HFFc6 (cell line): ENCODE measurements around the gene TUBB8. TPM values are rescaled to one million over a fixed set of nuclear protein-coding genes. Genes with fewer than 3 reads are reported as not detected.

Source experiments
- DNase-seq: peaks from one replicate; pipeline ENCODE4 v3.0.0-alpha.2; 2018
- H3K27ac Mint-ChIP-seq: 2 replicates; pipeline ENCODE4 v1.8.0; 2020; ENCODE audit warnings: mild to moderate bottlenecking, mixed read lengths
- H3K27me3 Mint-ChIP-seq: 2 replicates; pipeline ENCODE4 v1.8.0; 2021; ENCODE audit warnings: mild to moderate bottlenecking, moderate library complexity, mixed read lengths; ENCODE audit not compliant: insufficient read depth
- H3K36me3 Mint-ChIP-seq: 2 replicates; pipeline ENCODE4 v1.8.0; 2021; ENCODE audit warnings: low read depth, mixed read lengths
- H3K4me1 Mint-ChIP-seq: 2 replicates; pipeline ENCODE4 v1.8.0; 2020; ENCODE audit warnings: low read depth, mixed read lengths
- H3K4me3 Mint-ChIP-seq: 2 replicates; pipeline ENCODE4 v1.8.0; 2020; ENCODE audit warnings: mild to moderate bottlenecking, moderate library complexity, mixed read lengths
- H3K9me3 Mint-ChIP-seq: 2 replicates; pipeline ENCODE4 v1.8.0; 2020; ENCODE audit warnings: mild to moderate bottlenecking, mixed read lengths
- CTCF ChIP-seq: fragments of 200-600 bp; sonication (generic); IDR thresholded peaks from 2 replicates; pipeline ENCODE4 v1.5.0; 2021; ENCODE audit warnings: antibody characterized with exemption, mild to moderate bottlenecking
- total RNA-seq, 6 experiments: library from RNA; stranded (reverse); fragmentation: NEBNext Ultra II Directional; extraction: Animal tissue kit (Norgen Biotek cat#: 25700); gene quantifications; 2 replicates in 1 of 6; 3 replicates in 5 of 6; pipeline ENCODE4 v1.2.3, GENCODE V29; 2021

The TUBB8 gene
- total RNA-seq, 6 experiments from 2014 or later: not detected

- H3K27me3 Mint-ChIP-seq: peaks cover 36% of the 10 kb centered on the region
- no peak for DNase-seq
- no peaks in the 10 kb centered on the region for H3K9me3 Mint-ChIP-seq
- H3K36me3 Mint-ChIP-seq: no peaks in the 10 kb centered on the region
- no peak overlapping the region for H3K27ac Mint-ChIP-seq
- TF ChIP-seq CTCF: no peak
- no peaks in the 10 kb centered on the region for H3K4me1 Mint-ChIP-seq
- H3K4me3 Mint-ChIP-seq: no peak overlapping the region
Observed at GRCh38 chr10:87177-88080, 38.3 kb upstream of the TUBB8 start.

- DNase-seq: no peak
- H3K9me3 Mint-ChIP-seq: no peaks in the 10 kb centered on the region
- no peaks in the 10 kb centered on the region for H3K4me1 Mint-ChIP-seq
- H3K4me3 Mint-ChIP-seq: no peak overlapping the region
- H3K27ac Mint-ChIP-seq: no peak overlapping the region
- no peaks in the 10 kb centered on the region for H3K36me3 Mint-ChIP-seq
- peaks cover 46% of the 10 kb centered on the region for H3K27me3 Mint-ChIP-seq
- no peak for TF ChIP-seq CTCF
Observed at GRCh38 chr10:86031-86430, 36.9 kb upstream of the TUBB8 start.

- no peak for TF ChIP-seq CTCF
- H3K27me3 Mint-ChIP-seq: peaks cover 46% of the 10 kb centered on the region
- H3K9me3 Mint-ChIP-seq: no peaks in the 10 kb centered on the region
Observed at GRCh38 chr10:85044-85443, 35.9 kb upstream of the TUBB8 start.

GRCh38 chr10:83930-84530 lies 34.9 kb upstream of the TUBB8 start:
- no peaks in the 10 kb centered on the region for H3K4me1 Mint-ChIP-seq
- H3K27ac Mint-ChIP-seq: no peak overlapping the region
- H3K4me3 Mint-ChIP-seq: no peak overlapping the region
- peaks cover 49% of the 10 kb centered on the region for H3K27me3 Mint-ChIP-seq
- no peak for DNase-seq
- H3K36me3 Mint-ChIP-seq: no peaks in the 10 kb centered on the region
- no peaks in the 10 kb centered on the region for H3K9me3 Mint-ChIP-seq
- no peak for TF ChIP-seq CTCF

More at GRCh38 chr10:85044-85443, 35.9 kb upstream of the TUBB8 start:
- H3K27ac Mint-ChIP-seq: no peak overlapping the region
- no peak for DNase-seq
- no peaks in the 10 kb centered on the region for H3K36me3 Mint-ChIP-seq
- H3K4me1 Mint-ChIP-seq: no peaks in the 10 kb centered on the region
- H3K4me3 Mint-ChIP-seq: no peak overlapping the region

GRCh38 chr10:80477-81105 lies 31.5 kb upstream of the TUBB8 start:
- no peaks in the 10 kb centered on the region for H3K9me3 Mint-ChIP-seq
- no peaks in the 10 kb centered on the region for H3K4me1 Mint-ChIP-seq
- no peaks in the 10 kb centered on the region for H3K36me3 Mint-ChIP-seq
- H3K27ac Mint-ChIP-seq: no peak overlapping the region
- DNase-seq: no peak
- no peak for TF ChIP-seq CTCF
- peaks cover 46% of the 10 kb centered on the region for H3K27me3 Mint-ChIP-seq
- H3K4me3 Mint-ChIP-seq: no peak overlapping the region
